ENCODE results near the gene EEF1A2.
"Not testable (repeated sequence)": the region's sequence is repeated elsewhere in the genome, so short reads cannot be mapped to it uniquely, and the experiment has no call there.

The EEF1A2 gene

GRCh38 chr20:63488315-63489251 is 10.3 kb downstream of the EEF1A2 start:
- no peak for DNase-seq (ENCODE audit: low read depth in 3 of 3, low spot score in 1 of 3)

GRCh38 chr20:63487781-63488241 is 11.1 kb downstream of the EEF1A2 start:
- no peak for DNase-seq (ENCODE audit: low read depth in 3 of 3, low spot score in 1 of 3)

- no peak for DNase-seq (ENCODE audit: low read depth in 3 of 3, low spot score in 1 of 3)
Measured at GRCh38 chr20:63487116-63487764, 11.6 kb downstream of the EEF1A2 start.

GRCh38 chr20:63486300-63486855 is 12.5 kb downstream of the EEF1A2 start:
- DNase-seq (ENCODE audit: low read depth in 3 of 3, low spot score in 1 of 3): no peak

- DNase-seq (ENCODE audit: low read depth in 3 of 3, low spot score in 1 of 3): no peak
Measured at GRCh38 chr20:63484651-63485403, 14.1 kb downstream of the EEF1A2 start.

- DNase-seq (ENCODE audit: low read depth in 3 of 3, low spot score in 1 of 3): no peak
Measured at GRCh38 chr20:63484236-63484635, 14.6 kb downstream of the EEF1A2 start.

- no peak for DNase-seq (ENCODE audit: low read depth in 3 of 3, low spot score in 1 of 3)
Measured at GRCh38 chr20:63483834-63484233, 15.0 kb downstream of the EEF1A2 start.

GRCh38 chr20:63482021-63482587 is 16.8 kb downstream of the EEF1A2 start:
- no peak for DNase-seq (ENCODE audit: low read depth in 3 of 3, low spot score in 1 of 3)

GRCh38 chr20:63481503-63481902 is 17.4 kb downstream of the EEF1A2 start:
- no peak for DNase-seq (ENCODE audit: low read depth in 3 of 3, low spot score in 1 of 3)

GRCh38 chr20:63479695-63480419 is 19.0 kb downstream of the EEF1A2 start:
- not testable (repeated sequence) for DNase-seq (ENCODE audit: low read depth in 3 of 3, low spot score in 1 of 3)

- DNase-seq (ENCODE audit: low read depth in 3 of 3, low spot score in 1 of 3): no peak
Measured at GRCh38 chr20:63478346-63479302, 20.3 kb downstream of the EEF1A2 start.

- no peak for DNase-seq (ENCODE audit: low read depth in 3 of 3, low spot score in 1 of 3)
Measured at GRCh38 chr20:63477944-63478343, 20.9 kb downstream of the EEF1A2 start.

GRCh38 chr20:63477061-63477616 is 21.7 kb downstream of the EEF1A2 start:
- DNase-seq (ENCODE audit: low read depth in 3 of 3, low spot score in 1 of 3): no peak

GRCh38 chr20:63475209-63475608 is 23.7 kb downstream of the EEF1A2 start:
- no peak for DNase-seq (ENCODE audit: low read depth in 3 of 3, low spot score in 1 of 3)

GRCh38 chr20:63473555-63474449 is 25.1 kb downstream of the EEF1A2 start:
- DNase-seq (ENCODE audit: low read depth in 3 of 3, low spot score in 1 of 3): no peak

- no peak for DNase-seq (ENCODE audit: low read depth in 3 of 3, low spot score in 1 of 3)
Measured at GRCh38 chr20:63472862-63473390, 26.0 kb downstream of the EEF1A2 start.

Data from stimulated activated CD4-positive, alpha-beta T cell treated with anti-CD3 and anti-CD28 coated beads, TNF-alpha, amount 100 ng/mL, for 1 hour (primary cell).